T-cell (primary cell): ENCODE data around the gene ISL2. TPM values are rescaled to one million over a fixed set of nuclear protein-coding genes. Genes with fewer than 3 reads are reported as not detected.

ENCODE experiments used
- ATAC-seq, 4 experiments: fragments of 200-7000 bp in 3 of 4; fragments of 150-1000 bp in 1 of 4; cut with Tn5 transposase; replicated peaks in 1 of 4; 1 replicate in 3 of 4; 2 replicates in 1 of 4; pipeline ENCODE4 v1.10.0; 2021; ENCODE audit warnings: moderate library complexity in 3 of 4, mild to moderate bottlenecking in 2 of 4, moderate number of reproducible peaks in 1 of 4
- CTCF ChIA-PET, 2 donors: fragments of 300-600 bp; sonication (Branson Sonifier 250); formaldehyde crosslinking; loops; one replicate each; lab custom pipeline; 2022; ENCODE audit warnings: antibody characterized with exemption in 2 of 2; lab: Charles Lee
- POLR2A ChIA-PET, 2 donors: fragments of 300-600 bp; sonication (Branson Sonifier 250); formaldehyde crosslinking; loops; one replicate each; lab custom pipeline; 2022; ENCODE audit warnings: antibody characterized with exemption in 2 of 2; lab: Charles Lee
- DNase-seq, 35 experiments: peaks; one replicate each; pipeline versions ENCODE4 v3.0.0 to v3.0.0-alpha.2; 2013 to 2023
- H3K27ac ChIP-seq: one replicate; pipeline ENCODE4 v1.5.1; 2013; ENCODE audit warnings: low read length
- H3K27me3 ChIP-seq, 2 experiments: replicated peaks in 1 of 2; 1 replicate in 1 of 2; 2 replicates in 1 of 2; pipeline versions ENCODE4 v1.6.1 to v1.7.0; 2013; ENCODE audit warnings: low read length in 1 of 2, mixed read lengths in 1 of 2; ENCODE audit not compliant: control insufficient read depth in 2 of 2, insufficient read depth in 2 of 2; ENCODE audit errors: extremely low read depth in 1 of 2
- H3K36me3 ChIP-seq, 2 donors: 1 replicate in 1 of 2; 2 replicates in 1 of 2; pipeline versions ENCODE4 v1.6.1 to v1.7.0; 2013; ENCODE audit warnings: low read length in 1 of 2; ENCODE audit not compliant: control insufficient read depth in 2 of 2, insufficient read depth in 1 of 2; ENCODE audit errors: extremely low read depth in 1 of 2
- H3K4me1 ChIP-seq, 2 experiments: 1 replicate in 1 of 2; 2 replicates in 1 of 2; pipeline versions ENCODE4 v1.6.1 to v1.7.0; 2013; ENCODE audit warnings: low read length in 2 of 2, mixed read lengths in 1 of 2; ENCODE audit not compliant: insufficient read depth in 2 of 2, control insufficient read depth in 1 of 2; ENCODE audit errors: extremely low read depth in 1 of 2
- H3K4me3 ChIP-seq, 2 donors: 1 replicate in 1 of 2; 2 replicates in 1 of 2; pipeline versions ENCODE4 v1.5.1 to v1.7.0; 2013; ENCODE audit warnings: mild to moderate bottlenecking in 2 of 2, low read length in 1 of 2, moderate library complexity in 1 of 2; ENCODE audit not compliant: control insufficient read depth in 1 of 2; ENCODE audit errors: extremely low read depth in 1 of 2
- H3K9me3 ChIP-seq: 2 replicates; pipeline ENCODE4 v1.7.0; 2013
- H3K27ac Mint-ChIP-seq, 2 donors: one replicate each; pipeline ENCODE4 v1.8.0; 2020 to 2021; ENCODE audit warnings: mild to moderate bottlenecking in 2 of 2, mixed read lengths in 2 of 2
- H3K27me3 Mint-ChIP-seq, 2 donors: one replicate each; pipeline ENCODE4 v1.8.0; 2021 to 2022; ENCODE audit warnings: mixed read lengths in 2 of 2
- H3K36me3 Mint-ChIP-seq: one replicate; pipeline ENCODE4 v1.8.0; 2021; ENCODE audit warnings: mixed read lengths
- H3K4me1 Mint-ChIP-seq, 3 donors: one replicate each; pipeline ENCODE4 v1.8.0; 2020 to 2022; ENCODE audit warnings: mixed read lengths in 3 of 3, mild to moderate bottlenecking in 1 of 3
- H3K4me3 Mint-ChIP-seq, 3 donors: one replicate each; pipeline ENCODE4 v1.8.0; 2020 to 2022; ENCODE audit warnings: mild to moderate bottlenecking in 3 of 3, mixed read lengths in 3 of 3, moderate library complexity in 3 of 3
- H3K9me3 Mint-ChIP-seq, 3 donors: one replicate each; pipeline ENCODE4 v1.8.0; 2020 to 2022; ENCODE audit warnings: mixed read lengths in 3 of 3
- WGBS: methylation state at CpG from one replicate; pipeline ENCODE4 v1.1.5; 2013; ENCODE audit warnings: missing lambda C conversion rate; ENCODE audit not compliant: insufficient coverage; 5-methylcytosine and 5-hydroxymethylcytosine counted together
- total RNA-seq, 35 experiments: library from RNA in 6 of 35; stranded (reverse) in 6 of 35; fragments of 120-200 nt in 1 of 35; gene quantifications; one replicate each; pipeline versions ENCODE4 v1.2.1 to v1.2.4 and lab custom pipeline; 2013 to 2026

The ISL2 gene
- total RNA-seq, 5 donors from 2014 or later (not counting 1 experiment from before 2014, with no cell fraction given), result 0.23 to 0.44 (median 0.26) TPM; not detected in 2

DNA sequence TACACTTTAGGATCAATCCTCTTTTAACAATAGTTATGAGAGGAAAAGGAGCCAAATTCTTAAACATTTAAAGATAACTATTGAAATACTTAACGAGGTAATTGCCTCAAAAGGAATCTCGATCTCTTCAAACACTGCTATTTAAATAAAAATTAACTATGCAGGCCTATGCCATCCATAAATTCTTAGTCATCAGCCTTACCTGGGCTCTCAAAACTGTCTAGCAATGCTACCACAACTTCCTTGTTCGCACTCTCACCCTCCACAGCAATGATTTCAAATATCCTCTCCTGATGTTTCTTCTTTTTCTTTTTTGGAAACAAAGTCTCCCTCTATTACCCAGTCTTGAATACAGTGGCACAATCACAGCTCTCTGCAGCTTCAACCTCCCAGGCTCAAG lies 37.6 kb upstream of the ISL2 start:
- CTCF ChIA-PET, result interaction anchor here in 1 of 2 donors (0.5 kb wide), 1 partner anchor 1178 kb away, joined by 3 read pairs; no protein-coding TSS in a partner anchor

DNA sequence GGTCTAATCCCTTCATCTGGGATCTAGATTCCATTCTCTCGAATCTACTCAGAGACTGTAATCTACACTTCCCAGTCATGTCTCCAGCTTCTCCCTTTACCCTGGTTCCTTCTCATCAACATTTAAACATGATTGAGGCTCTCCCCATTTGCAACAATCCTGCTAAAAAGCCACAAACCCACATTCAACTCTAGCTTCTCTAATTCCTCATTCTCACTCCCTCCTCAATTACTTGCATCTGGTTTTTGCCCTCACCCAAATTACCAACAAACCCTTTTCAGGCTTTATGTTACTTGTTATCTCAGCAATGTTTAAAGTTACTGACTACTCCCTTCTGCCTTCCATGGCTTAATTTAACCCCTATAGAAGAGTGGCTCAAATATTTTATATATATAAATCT lies 36.8 kb upstream of the ISL2 start:
- ChIA-PET CTCF (interaction anchor here in 1 of 2 donors (0.5 kb wide), 1 partner anchor 1177 kb away, joined by 3 read pairs; no protein-coding TSS in a partner anchor), POLR2A (interaction anchor here in 1 of 2 donors (0.6 kb wide), 2 partner anchors 826 to 1140 kb away, joined by 3 read pairs; no protein-coding TSS in a partner anchor)
- Mint-ChIP-seq H3K4me1 (peaks cover 16 to 36% (median 28%) of the 10 kb centered on the region in 3 donors), H3K9me3 (no peaks in the 10 kb centered on the region), H3K27me3 (no peaks in the 10 kb centered on the region), H3K36me3 (no peaks in the 10 kb centered on the region), H3K27ac (no peak overlapping the region), H3K4me3 (no peak overlapping the region)
- Histone ChIP-seq H3K9me3 (no peaks in the 10 kb centered on the region), H3K4me3 (no peak overlapping the region), H3K27ac (no peak overlapping the region), H3K36me3 (no peaks in the 10 kb centered on the region), H3K4me1 (peaks cover 0 to 9% of the 10 kb centered on the region in 2 experiments), H3K27me3 (no peaks in the 10 kb centered on the region)
- ATAC-seq, result no peak
- DNase-seq, result no peak
- 100% methylated on average over 1 of the region's 1 CpG for WGBS

More for the DNA sequence above, 37.6 kb upstream of the ISL2 start:
- peaks cover 0 to 9% of the 10 kb centered on the region in 2 experiments for H3K4me1 ChIP-seq
- H3K4me3 ChIP-seq, result no peak overlapping the region
- no peaks in the 10 kb centered on the region for H3K27me3 Mint-ChIP-seq
- H3K9me3 Mint-ChIP-seq, result no peaks in the 10 kb centered on the region
- no peaks in the 10 kb centered on the region for H3K36me3 ChIP-seq
- POLR2A ChIA-PET, result no interaction called here
- 93% methylated on average over 2 of the region's 3 CpGs for WGBS
- H3K27me3 ChIP-seq, result no peaks in the 10 kb centered on the region
- DNase-seq, result no peak
- peaks cover 21 to 40% (median 33%) of the 10 kb centered on the region in 3 donors for H3K4me1 Mint-ChIP-seq
- no peak for ATAC-seq
- no peaks in the 10 kb centered on the region for H3K36me3 Mint-ChIP-seq
- H3K27ac Mint-ChIP-seq, result no peak overlapping the region
- no peak overlapping the region for H3K4me3 Mint-ChIP-seq
- no peaks in the 10 kb centered on the region for H3K9me3 ChIP-seq
- H3K27ac ChIP-seq, result no peak overlapping the region

DNA sequence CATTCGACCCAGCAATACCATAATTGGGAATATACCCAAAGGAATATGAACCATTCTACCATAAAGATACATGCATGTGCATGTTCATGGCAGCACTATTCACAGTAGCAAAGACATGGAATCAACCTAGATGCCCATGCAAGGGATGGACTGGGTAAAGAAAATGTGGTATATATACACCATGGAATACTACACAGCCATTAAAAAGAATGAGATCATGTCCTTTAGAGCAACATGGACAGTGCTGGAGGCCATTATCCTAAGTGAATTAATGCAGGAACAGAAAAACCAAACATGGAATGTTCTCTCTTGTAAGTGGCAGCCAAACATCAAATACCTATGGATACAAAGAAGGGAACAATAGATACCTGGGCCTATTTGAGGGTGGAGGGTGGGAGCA lies 32.7 kb upstream of the ISL2 start:
- ChIA-PET POLR2A (no interaction called here), CTCF (interaction anchor here in 1 of 2 donors (0.7 kb wide), 1 partner anchor 582 kb away, joined by 4 read pairs; no protein-coding TSS in a partner anchor)
- Mint-ChIP-seq H3K9me3 (peaks cover 0 to 3% (median 2%) of the 10 kb centered on the region in 3 donors), H3K27ac (no peak overlapping the region), H3K27me3 (no peaks in the 10 kb centered on the region), H3K36me3 (peaks cover 4% of the 10 kb centered on the region), H3K4me1 (peaks cover 34 to 50% (median 37%) of the 10 kb centered on the region in 3 donors), H3K4me3 (no peak overlapping the region)
- H3K27ac ChIP-seq, result no peak overlapping the region
- peaks cover 0 to 7% of the 10 kb centered on the region in 2 experiments for H3K4me1 ChIP-seq
- H3K36me3 ChIP-seq, result no peaks in the 10 kb centered on the region
- no peak overlapping the region for H3K4me3 ChIP-seq
- ATAC-seq (no peak), DNase-seq (no peak)
- H3K27me3 ChIP-seq, result no peaks in the 10 kb centered on the region
- WGBS, result no CpG with 5 or more reads among the region's 1 CpG
- H3K9me3 ChIP-seq, result no peaks in the 10 kb centered on the region

- peaks cover 45 to 63% (median 47%) of the 10 kb centered on the region in 3 donors for H3K4me1 Mint-ChIP-seq
These were observed 26.8 kb upstream of the ISL2 start for GRCh38 chr15:76309601-76310330.

GRCh38 chr15:76310475-76311099 lies 26.0 kb upstream of the ISL2 start:
- Mint-ChIP-seq H3K9me3 (no peaks in the 10 kb centered on the region), H3K27ac (peak overlapping the region; percentile 65 to 71), H3K4me1 (peaks cover 40 to 55% (median 41%) of the 10 kb centered on the region in 3 donors), H3K4me3 (peak overlapping the region; percentile 87 to 92 (median 87)), H3K27me3 (no peaks in the 10 kb centered on the region), H3K36me3 (no peaks in the 10 kb centered on the region)
- 0% methylated on average over 12 of the region's 16 CpGs for WGBS
- Histone ChIP-seq H3K27ac (peak overlapping the region; percentile 40), H3K4me3 (peak overlapping the region; percentile 94 to 97), H3K36me3 (no peaks in the 10 kb centered on the region), H3K4me1 (peaks cover 4 to 17% of the 10 kb centered on the region in 2 experiments), H3K9me3 (no peaks in the 10 kb centered on the region), H3K27me3 (no peaks in the 10 kb centered on the region)
- DNase-seq, result peak in 2 of 35 experiments; percentile 8 to 33
- peak in 3 of 4 experiments; percentile 6 to 21 (median 7) for ATAC-seq
- ChIA-PET POLR2A (interaction anchor here in 1 of 2 donors (0.6 kb wide), 1 partner anchor 41 kb away, joined by 3 read pairs; no protein-coding TSS in a partner anchor), CTCF (interaction anchor here in 1 of 2 donors (0.6 kb wide), 1 partner anchor 596 kb away, joined by 4 read pairs; no protein-coding TSS in a partner anchor)

More at GRCh38 chr15:76309601-76310330, 26.8 kb upstream of the ISL2 start:
- Mint-ChIP-seq H3K27me3 (no peaks in the 10 kb centered on the region), H3K27ac (no peak overlapping the region), H3K4me3 (peak overlapping the region; percentile 87 to 92 (median 87)), H3K9me3 (peaks cover 0 to 3% (median 2%) of the 10 kb centered on the region in 3 donors), H3K36me3 (peaks cover 4% of the 10 kb centered on the region)
- no peaks in the 10 kb centered on the region for H3K36me3 ChIP-seq
- 100% methylated on average over 1 of the region's 13 CpGs for WGBS
- POLR2A ChIA-PET, result no interaction called here
- H3K4me3 ChIP-seq, result no peak overlapping the region
- no peaks in the 10 kb centered on the region for H3K9me3 ChIP-seq
- no peak overlapping the region for H3K27ac ChIP-seq
- CTCF ChIA-PET, result interaction anchor here (0.6 to 1.1 kb wide), 2 partner anchors 23 to 597 kb away, joined by 3 to 4 read pairs; no protein-coding TSS in a partner anchor
- H3K4me1 ChIP-seq, result peaks cover 4 to 17% of the 10 kb centered on the region in 2 experiments
- no peak for DNase-seq
- ATAC-seq, result no peak
- H3K27me3 ChIP-seq, result no peaks in the 10 kb centered on the region
